ENCODE results near the gene FBRS. TPM values are rescaled to one million over a fixed set of nuclear protein-coding genes. Genes with fewer than 3 reads are reported as not detected.
A peak's percentile ranks its signal among the peaks of the same experiment; 100 is the strongest.

The FBRS gene
- total and polyA plus RNA-seq, 2 experiments from 2014 or later = 7.6 to 14.2 TPM

DNA sequence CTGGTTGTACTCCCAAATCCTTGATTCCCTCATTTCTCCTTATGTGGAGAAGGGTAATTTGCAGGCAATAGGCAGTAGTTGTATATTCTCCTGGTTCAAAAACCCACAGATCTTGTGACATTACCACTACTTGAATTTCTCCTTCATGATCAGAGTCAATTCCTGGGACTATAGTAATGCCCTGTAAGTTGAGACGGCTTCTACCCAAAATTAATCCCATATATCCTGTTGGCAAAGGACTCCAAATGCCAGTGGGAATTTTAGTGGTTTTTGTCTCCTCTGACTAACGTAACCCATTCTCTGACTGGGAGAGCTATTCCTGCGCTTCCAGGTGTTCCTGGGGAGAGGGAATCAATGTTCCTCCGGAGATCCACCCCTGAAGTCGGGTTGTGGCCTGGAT, 36.5 kb upstream of the FBRS start:
- no peak overlapping the region for H2AFZ ChIP-seq
- no peaks in the 10 kb centered on the region for H3K9me3 ChIP-seq (ENCODE audit: low read depth)
- TF ChIP-seq EZH2 (IDR thresholded peaks at IDR 0.05; ENCODE audit: insufficient read depth, poor library complexity, severe bottlenecking) = no peak
- no peak for TF ChIP-seq EZH2phosphoT487 (IDR thresholded peaks at IDR 0.05; ENCODE audit: insufficient read depth, low read depth)
- DNase-seq = peak; percentile 60
- WGBS, 2 experiments (ENCODE audit: low coverage in 1 of 2, low lambda C conversion rate in 2 of 2, missing lambda C conversion rate in 2 of 2) = 39 to 40% methylated on average over 5 of the region's 5 CpGs
- H3K4me1 ChIP-seq (ENCODE audit: insufficient read depth) = no peaks in the 10 kb centered on the region
- H3K79me2 ChIP-seq (ENCODE audit: insufficient read depth) = no peaks in the 10 kb centered on the region
- peaks cover 15% of the 10 kb centered on the region; the same call in 1 of the 2 replicates for H3F3A ChIP-seq (ENCODE audit: insufficient read depth)
- H3K27me3 ChIP-seq (replicated peaks; ENCODE audit: insufficient read depth) = no peaks in the 10 kb centered on the region
- no peak overlapping the region for H3K27ac ChIP-seq
- no peaks in the 10 kb centered on the region for H3K9me2 ChIP-seq (ENCODE audit: insufficient read depth)
- in situ Hi-C loops (cut with MboI) = loop anchor here (10.0 to 25.0 kb wide), 2 partner anchors 177 to 484 kb away; partner anchors contain the start of gene SEPHS2
- no peak overlapping the region for H3K4me2 ChIP-seq (ENCODE audit: unreplicated experiment)
- H4K20me1 ChIP-seq (ENCODE audit: insufficient read depth) = no peaks in the 10 kb centered on the region
- H3K4me3 ChIP-seq = no peak overlapping the region
- no peaks in the 10 kb centered on the region for H3K36me3 ChIP-seq (ENCODE audit: low read depth)
- H3K9ac ChIP-seq = no peak overlapping the region

GRCh38 chr16:30622455-30623032, 35.7 kb upstream of the FBRS start:
- WGBS, 2 experiments (ENCODE audit: low coverage in 1 of 2, low lambda C conversion rate in 2 of 2, missing lambda C conversion rate in 2 of 2) = 58% methylated on average over 10 of the region's 10 CpGs
- H3K9me3 ChIP-seq (ENCODE audit: low read depth) = no peaks in the 10 kb centered on the region
- no peak overlapping the region for H3K4me2 ChIP-seq (ENCODE audit: unreplicated experiment)
- no peak overlapping the region for H3K4me3 ChIP-seq
- no peak overlapping the region for H3K9ac ChIP-seq
- DNase-seq = no peak
- no peaks in the 10 kb centered on the region for H3K27me3 ChIP-seq (replicated peaks; ENCODE audit: insufficient read depth)
- H4K20me1 ChIP-seq (ENCODE audit: insufficient read depth) = no peaks in the 10 kb centered on the region
- no peak overlapping the region for H3K27ac ChIP-seq
- in situ Hi-C loops (cut with MboI) = loop anchor here (10.0 to 25.0 kb wide), 2 partner anchors 178 to 485 kb away; partner anchors contain the start of gene SEPHS2
- H3K4me1 ChIP-seq (ENCODE audit: insufficient read depth) = no peaks in the 10 kb centered on the region
- no peak overlapping the region for H2AFZ ChIP-seq
- TF ChIP-seq EZH2phosphoT487 (IDR thresholded peaks at IDR 0.05; ENCODE audit: insufficient read depth, low read depth) = no peak
- TF ChIP-seq EZH2 (IDR thresholded peaks at IDR 0.05; ENCODE audit: insufficient read depth, poor library complexity, severe bottlenecking) = no peak
- peaks cover 15% of the 10 kb centered on the region; the same call in 1 of the 2 replicates for H3F3A ChIP-seq (ENCODE audit: insufficient read depth)
- H3K36me3 ChIP-seq (ENCODE audit: low read depth) = no peaks in the 10 kb centered on the region
- no peaks in the 10 kb centered on the region for H3K79me2 ChIP-seq (ENCODE audit: insufficient read depth)
- no peaks in the 10 kb centered on the region for H3K9me2 ChIP-seq (ENCODE audit: insufficient read depth)

- no peaks in the 10 kb centered on the region for H3K79me2 ChIP-seq (ENCODE audit: insufficient read depth)
- H3K9me2 ChIP-seq (ENCODE audit: insufficient read depth) = no peaks in the 10 kb centered on the region
- H3K9me3 ChIP-seq (ENCODE audit: low read depth) = no peaks in the 10 kb centered on the region
- H4K20me1 ChIP-seq (ENCODE audit: insufficient read depth) = no peaks in the 10 kb centered on the region
- H3F3A ChIP-seq (ENCODE audit: insufficient read depth) = peaks cover 15% of the 10 kb centered on the region; the same call in 1 of the 2 replicates
- H3K27ac ChIP-seq = no peak overlapping the region
- TF ChIP-seq EZH2phosphoT487 (IDR thresholded peaks at IDR 0.05; ENCODE audit: insufficient read depth, low read depth) = no peak
- no peak for TF ChIP-seq EZH2 (IDR thresholded peaks at IDR 0.05; ENCODE audit: insufficient read depth, poor library complexity, severe bottlenecking)
- H3K4me1 ChIP-seq (ENCODE audit: insufficient read depth) = no peaks in the 10 kb centered on the region
- H3K27me3 ChIP-seq (replicated peaks; ENCODE audit: insufficient read depth) = no peaks in the 10 kb centered on the region
- H2AFZ ChIP-seq = no peak overlapping the region
- no peaks in the 10 kb centered on the region for H3K36me3 ChIP-seq (ENCODE audit: low read depth)
- no peak overlapping the region for H3K4me2 ChIP-seq (ENCODE audit: unreplicated experiment)
- 75 to 77% methylated on average over 11 of the region's 11 CpGs for WGBS, 2 experiments (ENCODE audit: low coverage in 1 of 2, low lambda C conversion rate in 2 of 2, missing lambda C conversion rate in 2 of 2)
- H3K4me3 ChIP-seq = no peak overlapping the region
- in situ Hi-C loops (cut with MboI) = loop anchor here (10.0 to 25.0 kb wide), 2 partner anchors 179 to 486 kb away; partner anchors contain the start of gene SEPHS2
- no peak for DNase-seq
- no peak overlapping the region for H3K9ac ChIP-seq
These were observed 34.5 kb upstream of the FBRS start for GRCh38 chr16:30623536-30624283.

DNA sequence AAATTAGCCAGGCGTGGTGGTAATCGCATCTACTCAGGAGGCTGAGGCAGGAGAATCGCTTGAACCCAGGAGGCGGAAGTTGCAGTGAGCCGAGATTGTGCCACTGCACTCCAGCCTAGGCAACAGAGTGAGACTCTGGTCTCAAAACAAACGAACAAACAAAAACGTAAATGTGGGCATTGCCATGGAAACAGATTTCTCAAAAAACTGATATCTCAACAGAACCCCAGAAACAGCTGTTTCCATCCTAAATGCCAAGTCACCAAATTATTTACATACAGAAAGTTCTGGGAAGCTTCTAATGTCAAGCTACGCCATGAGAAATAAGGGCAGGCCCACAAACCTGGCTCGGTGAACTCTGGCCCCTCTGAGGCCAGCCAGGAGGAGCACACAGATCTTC, 32.0 kb upstream of the FBRS start:
- H3K36me3 ChIP-seq (ENCODE audit: low read depth) = no peaks in the 10 kb centered on the region
- no peak overlapping the region for H3K4me2 ChIP-seq (ENCODE audit: unreplicated experiment)
- H3K9me3 ChIP-seq (ENCODE audit: low read depth) = no peaks in the 10 kb centered on the region
- H3K27ac ChIP-seq = no peak overlapping the region
- H3K9me2 ChIP-seq (ENCODE audit: insufficient read depth) = no peaks in the 10 kb centered on the region
- H3K9ac ChIP-seq = no peak overlapping the region
- in situ Hi-C loops (cut with MboI) = loop anchor here (10.0 kb wide), 1 partner anchor 181 kb away; the partner anchor contains the start of gene SEPHS2
- no peak overlapping the region for H2AFZ ChIP-seq
- no peaks in the 10 kb centered on the region for H3K79me2 ChIP-seq (ENCODE audit: insufficient read depth)
- TF ChIP-seq EZH2 (IDR thresholded peaks at IDR 0.05; ENCODE audit: insufficient read depth, poor library complexity, severe bottlenecking) (no peak), EZH2phosphoT487 (IDR thresholded peaks at IDR 0.05; ENCODE audit: insufficient read depth, low read depth) (no peak)
- DNase-seq = no peak
- H3K27me3 ChIP-seq (replicated peaks; ENCODE audit: insufficient read depth) = no peaks in the 10 kb centered on the region
- H3F3A ChIP-seq (ENCODE audit: insufficient read depth) = 0 out of 2 replicates have a peak, but pooled peaks cover 5% of the 10 kb centered on the region
- WGBS, 2 experiments (ENCODE audit: low coverage in 1 of 2, low lambda C conversion rate in 2 of 2, missing lambda C conversion rate in 2 of 2) = 88 to 91% methylated on average over 9 of the region's 9 CpGs
- no peak overlapping the region for H3K4me3 ChIP-seq
- H4K20me1 ChIP-seq (ENCODE audit: insufficient read depth) = no peaks in the 10 kb centered on the region
- no peaks in the 10 kb centered on the region for H3K4me1 ChIP-seq (ENCODE audit: insufficient read depth)
